Heart right ventricle (tissue), 16 donors: ENCODE data around the gene FAM76A. TPM values are rescaled to one million over a fixed set of nuclear protein-coding genes. Genes with fewer than 3 reads are reported as not detected.
"Not testable (repeated sequence)": the region's sequence is repeated elsewhere in the genome, so short reads cannot be mapped to it uniquely, and the experiment has no call there.

Source experiments
- ATAC-seq, 8 donors: fragments of 200-7000 bp; cut with Tn5 transposase; one replicate each; pipeline ENCODE4 v1.9.1; 2020; ENCODE audit warnings: mild to moderate bottlenecking in 8 of 8, moderate library complexity in 8 of 8, moderate number of reproducible peaks in 1 of 8
- DNase-seq, 2 donors: peaks; one replicate each; pipeline ENCODE4 v3.0.0-alpha.2; 2020
- H3K27ac ChIP-seq, 10 donors: fragments of 200-600 bp; sonication (generic) in 2 of 10; one replicate each; pipeline versions ENCODE4 v1.5.0 to v1.8.0; 2020 to 2022; ENCODE audit warnings: mild to moderate bottlenecking in 3 of 10
- H3K27me3 ChIP-seq, 7 donors: fragments of 200-600 bp; one replicate each; pipeline ENCODE4 v1.8.0; 2021 to 2022; ENCODE audit warnings: mild to moderate bottlenecking in 2 of 7
- H3K36me3 ChIP-seq, 9 donors: fragments of 200-600 bp; sonication (generic) in 1 of 9; one replicate each; pipeline versions ENCODE4 v1.5.0 to v1.8.0; 2020 to 2022; ENCODE audit warnings: mild to moderate bottlenecking in 2 of 9
- H3K4me1 ChIP-seq, 9 donors: fragments of 200-600 bp; sonication (generic) in 1 of 9; one replicate each; pipeline versions ENCODE4 v1.5.0 to v1.8.0; 2020 to 2022; ENCODE audit warnings: mild to moderate bottlenecking in 4 of 9
- H3K4me3 ChIP-seq, 10 donors: fragments of 200-600 bp; sonication (generic) in 2 of 10; one replicate each; pipeline versions ENCODE4 v1.5.0 to v1.8.0; 2020 to 2022; ENCODE audit warnings: mild to moderate bottlenecking in 7 of 10, moderate library complexity in 2 of 10
- H3K9me3 ChIP-seq, 11 donors: fragments of 200-600 bp in 10 of 11; sonication (generic) in 2 of 11; one replicate each; pipeline versions ENCODE4 v1.5.0 to v1.8.0; 2013 to 2022; ENCODE audit warnings: mild to moderate bottlenecking in 2 of 11, control low read depth in 1 of 11, moderate library complexity in 1 of 11
- WGBS, 2 donors: extraction: QIAGEN DNeasy Blood & Tissue Kit; methylation state at CpG; one replicate each; pipeline ENCODE4 v1.1.7; 2013; ENCODE audit warnings: inconsistent platforms in 1 of 2; 5-methylcytosine and 5-hydroxymethylcytosine counted together
- intact Hi-C, 10 donors: fragments of 100-400 bp; cut with DNase I; formaldehyde crosslinking; loops; one replicate each; pipeline versions ENCODE4 v1.11.1 to v1.14.2; 2022
- long read RNA-seq, 3 donors: library from polyadenylated mRNA; unstranded; transcript quantifications; one replicate each; pipeline ENCODE4 v2.0.0, GENCODE V29; 2020 to 2021
- polyA plus RNA-seq, 2 donors: library from polyadenylated mRNA; stranded (reverse); fragments of 200-250 nt; gene quantifications; one replicate each; pipeline ENCODE4 v1.2.3, GENCODE V29; 2013
- total RNA-seq, 10 donors: library from RNA; stranded (reverse); fragmentation: NEBNext Ultra II Directional in 3 of 10; extraction: Animal tissue kit (Norgen Biotek cat#: 25700) in 3 of 10; gene quantifications; one replicate each; pipeline versions ENCODE4 v1.2.1 to v1.2.4, GENCODE V29; 2021 to 2023
- TF ChIP-seq, protein P1 (sequence below), 9 donors: fragments of 200-600 bp; sonication (generic) in 2 of 9; IDR thresholded peaks; one replicate each; pipeline versions ENCODE4 v1.5.0 to v1.8.0; 2021 to 2022; ENCODE audit warnings: antibody characterized with exemption in 9 of 9, mild to moderate bottlenecking in 5 of 9, moderate library complexity in 1 of 9
- donor health status: Arrhythmogenic right ventricular cardiomyopathy.
- donor health status: ischemic (EF 13 %, LVEDD 7.1; RV severe dilation, severe dysfunction).
- donor health status: healthy with polysubstance abuse.
- donor health status: DM: no; HTN: yes; CAD: no.
- donor health status: DM: no; HTN: no; CAD: no.
- donor health status: ischemic (EF 25% LVEDD 6.9; RV normal size, moderate dysfunction).
- donor health status: ischemic (EF 25% LVEDD 5.7; RV mildly dilated, moderate dysfunction).
- donor health status: healthy.
- donor health status: DM: yes; HTN: yes; CAD: no.
- donor health status: Ischemic cardiomyopathy.
- donor health status: ischemic (EF 35%, LVEDD 5.7; RV mildly dilated, moderate dysfunction).
- donor health status: nonischemic (EF 11% LVEDD 7.7; RV severe dilation, severe dysfunction).
- donor health status: DM: yes; HTN: yes; CAD: no.
- donor health status: PGD.
- donor health status: ischemic (EF 29% LVEDD 5.4; RV normal size, mild dysfunction).
- donor health status: nonischemic (EF 23%, LVEDD 6.1; RV moderate dilation, normal function).

The FAM76A gene
- total RNA-seq (10 to 100 TPM in 9 of 10 donors, 1 to 10 TPM in 1; 9.6 to 15.1 (median 13.1) TPM), polyA plus RNA-seq (1 to 10 TPM; 2.8 to 5.4 TPM)
- long read RNA-seq, donor 1, transcript FAM76A-204 (9 exons, 3,567 nt): major isoform, 6 of 13 reads
- long read RNA-seq, donor 1, transcript FAM76A-203 (8 exons, 2,273 nt): major isoform, 6 of 13 reads
- long read RNA-seq, donor 1, partial matches to known transcripts: 0 of 13 reads
- long read RNA-seq, donor 1, other reads (novel, unspliced or antisense): 1 of 13 reads
- long read RNA-seq, donor 2, transcript FAM76A-204 (9 exons, 3,567 nt): major isoform, 10 of 17 reads
- long read RNA-seq, donor 2, partial matches to known transcripts: 1 of 17 reads
- long read RNA-seq, donor 2, other reads (novel, unspliced or antisense): 1 of 17 reads
- long read RNA-seq, donor 3, transcript FAM76A-204 (9 exons, 3,567 nt): major isoform, 5 of 11 reads
- long read RNA-seq, donor 3, partial matches to known transcripts: 3 of 11 reads
- long read RNA-seq, donor 3, other reads (novel, unspliced or antisense): 3 of 11 reads

DNA sequence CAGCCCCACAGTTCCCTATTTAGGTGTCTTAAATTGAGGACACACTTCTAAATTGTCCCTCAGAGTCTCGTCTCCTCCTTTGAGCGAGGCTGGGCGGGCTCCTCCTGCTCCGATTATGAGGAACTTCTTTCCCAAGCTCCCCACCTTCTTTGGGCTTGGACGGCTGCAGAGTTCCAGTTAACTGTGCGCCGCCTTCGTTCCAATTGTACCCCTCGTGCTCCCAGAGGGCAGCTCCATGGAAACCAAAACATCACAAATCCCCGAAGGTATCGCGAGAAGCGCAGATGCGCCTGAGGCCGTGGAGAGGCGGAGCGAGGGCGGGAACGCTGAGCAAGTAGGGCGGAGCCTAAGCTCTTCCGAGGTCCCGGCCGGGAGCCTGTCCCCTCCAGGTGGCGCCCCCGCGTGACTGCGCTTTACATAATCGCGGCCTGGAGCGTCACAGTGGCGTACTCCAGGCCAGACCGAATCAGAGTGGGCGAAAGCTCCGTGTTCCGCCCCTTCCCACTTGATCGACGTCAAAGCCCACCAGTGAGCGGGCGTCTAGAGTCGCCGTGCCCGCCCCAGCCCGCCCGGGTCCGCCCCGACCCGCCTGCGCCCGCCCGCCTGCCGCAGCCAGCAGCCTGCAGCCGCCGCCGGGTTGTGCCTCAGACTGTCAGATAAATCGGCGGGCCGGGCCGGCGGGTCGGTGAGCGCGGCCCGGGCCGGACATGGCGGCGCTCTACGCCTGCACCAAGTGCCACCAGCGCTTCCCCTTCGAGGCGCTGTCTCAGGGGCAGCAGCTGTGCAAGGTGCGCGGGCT lies at the start of gene FAM76A:
Gene FAM76A, plus strand, starts transcription at position 588 of the 799 bp plus-strand sequence. Its CDS starts 120 bp downstream, at position 708.
- H3K4me1 ChIP-seq: peaks cover 0 to 20% (median 16%) of the 10 kb centered on the region in 9 donors
- DNase-seq: peak; percentile 99 to 100
- H3K36me3 ChIP-seq: peaks cover 0 to 31% (median 10%) of the 10 kb centered on the region in 9 donors
- peak; percentile 97 to 99 (median 98) for ATAC-seq
- intact Hi-C loops: loop anchor here in 6 of 10 donors (1.0 to 5.0 kb wide), 5 partner anchors 47 to 53 kb away; partner anchors contain the start of genes IFI6 (in 6 of the 6) and STX12 (in 3 of the 6)
- H3K9me3 ChIP-seq: no peaks in the 10 kb centered on the region
- H3K27ac ChIP-seq: peak within 1 kb of the TSS; percentile 83 to 98 (median 92)
- peak within 1 kb of the TSS; percentile 70 to 98 (median 93) for H3K4me3 ChIP-seq
- TF ChIP-seq, protein P1, sequence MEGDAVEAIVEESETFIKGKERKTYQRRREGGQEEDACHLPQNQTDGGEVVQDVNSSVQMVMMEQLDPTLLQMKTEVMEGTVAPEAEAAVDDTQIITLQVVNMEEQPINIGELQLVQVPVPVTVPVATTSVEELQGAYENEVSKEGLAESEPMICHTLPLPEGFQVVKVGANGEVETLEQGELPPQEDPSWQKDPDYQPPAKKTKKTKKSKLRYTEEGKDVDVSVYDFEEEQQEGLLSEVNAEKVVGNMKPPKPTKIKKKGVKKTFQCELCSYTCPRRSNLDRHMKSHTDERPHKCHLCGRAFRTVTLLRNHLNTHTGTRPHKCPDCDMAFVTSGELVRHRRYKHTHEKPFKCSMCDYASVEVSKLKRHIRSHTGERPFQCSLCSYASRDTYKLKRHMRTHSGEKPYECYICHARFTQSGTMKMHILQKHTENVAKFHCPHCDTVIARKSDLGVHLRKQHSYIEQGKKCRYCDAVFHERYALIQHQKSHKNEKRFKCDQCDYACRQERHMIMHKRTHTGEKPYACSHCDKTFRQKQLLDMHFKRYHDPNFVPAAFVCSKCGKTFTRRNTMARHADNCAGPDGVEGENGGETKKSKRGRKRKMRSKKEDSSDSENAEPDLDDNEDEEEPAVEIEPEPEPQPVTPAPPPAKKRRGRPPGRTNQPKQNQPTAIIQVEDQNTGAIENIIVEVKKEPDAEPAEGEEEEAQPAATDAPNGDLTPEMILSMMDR (IDR thresholded peaks at IDR 0.05): peak in 8 of 9 donors; percentile 39 to 78 (median 64)
- no peaks in the 10 kb centered on the region for H3K27me3 ChIP-seq
- WGBS, 2 donors: 1% methylated on average over 69 to 72 of the region's 72 CpGs

- 93 to 96% methylated on average over 1 of the region's 1 CpG for WGBS, 2 donors
- no peak for ATAC-seq
- no peaks in the 10 kb centered on the region for H3K36me3 ChIP-seq
- TF ChIP-seq, protein P1 (IDR thresholded peaks at IDR 0.05): no peak
- no peak for DNase-seq
- peaks cover 4 to 17% (median 10%) of the 10 kb centered on the region in 9 donors for H3K4me1 ChIP-seq
- H3K4me3 ChIP-seq: no peak overlapping the region
- intact Hi-C loops: loop anchor here in 3 of 10 donors (5.0 to 10.0 kb wide), 2 partner anchors 41 to 108 kb away; no protein-coding TSS in a partner anchor
- no peaks in the 10 kb centered on the region for H3K27me3 ChIP-seq
- peaks cover 0 to 18% (median 10%) of the 10 kb centered on the region in 11 donors for H3K9me3 ChIP-seq
- no peak overlapping the region for H3K27ac ChIP-seq
Observed at GRCh38 chr1:27676410-27676809, 49.4 kb upstream of the FAM76A start.

GRCh38 chr1:27678747-27679146 lies 47.0 kb upstream of the FAM76A start:
- no peak for DNase-seq

GRCh38 chr1:27680225-27680791 lies 45.5 kb upstream of the FAM76A start:
- intact Hi-C loops, H3K27me3 ChIP-seq, H3K36me3 ChIP-seq, H3K4me1 ChIP-seq, H3K27ac ChIP-seq, DNase-seq, H3K4me3 ChIP-seq, ATAC-seq: not testable (repeated sequence)
- 95 to 99% methylated on average over 2 of the region's 2 CpGs for WGBS, 2 donors
- H3K9me3 ChIP-seq: peaks cover 0 to 29% (median 13%) of the 10 kb centered on the region in 11 donors

More at GRCh38 chr1:27678747-27679146, 47.0 kb upstream of the FAM76A start:
- no peak for ATAC-seq
- no peaks in the 10 kb centered on the region for H3K36me3 ChIP-seq
- TF ChIP-seq, protein P1 (IDR thresholded peaks at IDR 0.05): no peak
- no peaks in the 10 kb centered on the region for H3K4me1 ChIP-seq
- H3K4me3 ChIP-seq: no peak overlapping the region
- no peaks in the 10 kb centered on the region for H3K27me3 ChIP-seq
- intact Hi-C loops: loop anchor here in 3 of 10 donors (5.0 to 10.0 kb wide), 2 partner anchors 39 to 106 kb away; no protein-coding TSS in a partner anchor
- peaks cover 0 to 29% (median 13%) of the 10 kb centered on the region in 11 donors for H3K9me3 ChIP-seq
- no peak overlapping the region for H3K27ac ChIP-seq

DNA sequence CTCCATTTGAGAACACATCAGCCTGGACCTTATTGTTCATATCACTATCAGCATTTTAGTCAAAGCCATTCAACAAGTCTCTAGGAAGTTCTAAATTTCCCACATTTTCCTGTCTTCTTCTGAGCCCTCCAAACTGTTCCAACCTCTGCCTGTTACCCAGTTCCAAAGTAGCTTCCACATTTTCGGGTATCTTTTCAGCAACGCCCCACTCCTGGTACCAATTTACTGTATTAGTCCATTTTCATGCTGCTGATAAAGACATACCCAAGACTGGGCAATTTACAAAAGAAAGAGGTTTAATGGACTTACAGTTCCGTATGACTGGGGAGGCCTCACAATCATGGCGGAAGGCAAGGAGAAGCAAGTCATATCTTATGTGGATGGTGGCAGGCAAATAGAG lies 44.2 kb upstream of the FAM76A start:
- DNase-seq, intact Hi-C loops: not testable (repeated sequence)

More for the DNA sequence above, 44.2 kb upstream of the FAM76A start:
- not testable (repeated sequence) for H3K4me1 ChIP-seq, H3K4me3 ChIP-seq, H3K27me3 ChIP-seq, ATAC-seq, H3K27ac ChIP-seq, H3K36me3 ChIP-seq
- peaks cover 0 to 29% (median 13%) of the 10 kb centered on the region in 11 donors for H3K9me3 ChIP-seq
- 95 to 96% methylated on average over 4 of the region's 4 CpGs for WGBS, 2 donors
